Naive thymus-derived CD4-positive, alpha-beta T cell (primary cell): ENCODE measurements around the gene TMEM94. TPM values are rescaled to one million over a fixed set of nuclear protein-coding genes. Genes with fewer than 3 reads are reported as not detected.
A peak's percentile ranks its signal among the peaks of the same experiment; 100 is the strongest.
"Not testable (repeated sequence)": the region's sequence is repeated elsewhere in the genome, so short reads cannot be mapped to it uniquely, and the experiment has no call there.

Source experiments
- ATAC-seq: fragments of 150-1000 bp; cut with Tn5 transposase; 2 replicates; pipeline ENCODE4 v1.10.0; 2021; ENCODE audit warnings: mild to moderate bottlenecking, moderate library complexity
- CTCF ChIA-PET: fragments of 350-600 bp; sonication (Branson Sonifier 250); formaldehyde crosslinking; loops from one replicate; lab custom pipeline; 2021; ENCODE audit warnings: antibody characterized with exemption; lab: Charles Lee
- POLR2A ChIA-PET: fragments of 350-600 bp; sonication (Branson Sonifier 250); formaldehyde crosslinking; loops from one replicate; lab custom pipeline; 2021; ENCODE audit warnings: antibody characterized with exemption, inconsistent platforms; lab: Charles Lee
- DNase-seq, 9 donors: peaks; one replicate each; pipeline versions ENCODE4 v3.0.0 to v3.0.0-alpha.2; 2020 to 2022; ENCODE audit warnings: mixed read lengths in 1 of 9
- H3K27ac ChIP-seq: one replicate; pipeline ENCODE4 v1.7.0; 2013; ENCODE audit warnings: mild to moderate bottlenecking, low read depth, low read length, moderate library complexity
- H3K27me3 ChIP-seq, 2 donors: one replicate each; pipeline ENCODE4 v1.7.0; 2013; ENCODE audit warnings: low read length in 2 of 2, mild to moderate bottlenecking in 2 of 2, moderate library complexity in 2 of 2; ENCODE audit not compliant: control insufficient read depth in 2 of 2, insufficient read depth in 2 of 2
- H3K36me3 ChIP-seq, 3 experiments: 1 replicate in 2 of 3; 2 replicates in 1 of 3; pipeline ENCODE4 v1.7.0; 2013; ENCODE audit warnings: low read length in 3 of 3, mild to moderate bottlenecking in 3 of 3, moderate library complexity in 1 of 3; ENCODE audit not compliant: insufficient read depth in 3 of 3, control insufficient read depth in 2 of 3
- H3K4me1 ChIP-seq, 2 donors: one replicate each; pipeline ENCODE4 v1.7.0; 2013; ENCODE audit warnings: low read length in 2 of 2, mild to moderate bottlenecking in 2 of 2, moderate library complexity in 1 of 2; ENCODE audit not compliant: control insufficient read depth in 2 of 2, insufficient read depth in 2 of 2
- H3K4me3 ChIP-seq: 2 replicates; pipeline ENCODE4 v1.7.0; 2013; ENCODE audit warnings: mild to moderate bottlenecking, low read length
- H3K9me3 ChIP-seq, 3 experiments: 1 replicate in 2 of 3; 2 replicates in 1 of 3; pipeline ENCODE4 v1.7.0; 2013; ENCODE audit warnings: low read length in 3 of 3; ENCODE audit not compliant: control insufficient read depth in 2 of 3
- H3K27ac Mint-ChIP-seq, 9 donors: one replicate each; pipeline ENCODE4 v1.8.0; 2020 to 2022; ENCODE audit warnings: mixed read lengths in 9 of 9, mild to moderate bottlenecking in 8 of 9, moderate library complexity in 5 of 9, inconsistent platforms in 2 of 9
- H3K27me3 Mint-ChIP-seq, 5 donors: one replicate each; pipeline ENCODE4 v1.8.0; 2021 to 2022; ENCODE audit warnings: mixed read lengths in 5 of 5, mild to moderate bottlenecking in 1 of 5
- H3K36me3 Mint-ChIP-seq, 5 donors: one replicate each; pipeline ENCODE4 v1.8.0; 2020 to 2022; ENCODE audit warnings: mixed read lengths in 5 of 5, mild to moderate bottlenecking in 3 of 5, inconsistent platforms in 1 of 5
- H3K4me1 Mint-ChIP-seq, 7 donors: one replicate each; pipeline ENCODE4 v1.8.0; 2020 to 2022; ENCODE audit warnings: mixed read lengths in 7 of 7, mild to moderate bottlenecking in 3 of 7, inconsistent platforms in 1 of 7
- H3K4me3 Mint-ChIP-seq, 10 donors: one replicate each; pipeline ENCODE4 v1.8.0; 2020 to 2022; ENCODE audit warnings: mild to moderate bottlenecking in 10 of 10, mixed read lengths in 10 of 10, moderate library complexity in 6 of 10, inconsistent platforms in 2 of 10
- H3K9me3 Mint-ChIP-seq, 11 donors: one replicate each; pipeline ENCODE4 v1.8.0; 2020 to 2022; ENCODE audit warnings: mixed read lengths in 11 of 11, mild to moderate bottlenecking in 4 of 11, inconsistent platforms in 1 of 11, moderate library complexity in 1 of 11
- intact Hi-C, 2 donors: fragments of 100-400 bp; cut with micrococcal nuclease; formaldehyde crosslinking; loops; one replicate each; pipeline ENCODE4 v1.15.1; 2023
- polyA plus RNA-seq, 2 donors: library from polyadenylated mRNA; unstranded; fragments of 300-500 nt; fragmentation: Illumina TruSeq; gene quantifications; one replicate each; pipeline ENCODE4 v1.2.3, GENCODE V29; 2021
- total RNA-seq, 6 experiments: library from RNA in 5 of 6; stranded (reverse) in 5 of 6; gene quantifications; 1 replicate in 5 of 6; 2 replicates in 1 of 6; pipeline ENCODE4 v1.2.3 and lab custom pipeline; 2021 to 2026

TMEM94 gene
- total and polyA plus RNA-seq, 7 experiments from 2014 or later, result 11.7 to 97.2 (median 77.1) TPM

DNA sequence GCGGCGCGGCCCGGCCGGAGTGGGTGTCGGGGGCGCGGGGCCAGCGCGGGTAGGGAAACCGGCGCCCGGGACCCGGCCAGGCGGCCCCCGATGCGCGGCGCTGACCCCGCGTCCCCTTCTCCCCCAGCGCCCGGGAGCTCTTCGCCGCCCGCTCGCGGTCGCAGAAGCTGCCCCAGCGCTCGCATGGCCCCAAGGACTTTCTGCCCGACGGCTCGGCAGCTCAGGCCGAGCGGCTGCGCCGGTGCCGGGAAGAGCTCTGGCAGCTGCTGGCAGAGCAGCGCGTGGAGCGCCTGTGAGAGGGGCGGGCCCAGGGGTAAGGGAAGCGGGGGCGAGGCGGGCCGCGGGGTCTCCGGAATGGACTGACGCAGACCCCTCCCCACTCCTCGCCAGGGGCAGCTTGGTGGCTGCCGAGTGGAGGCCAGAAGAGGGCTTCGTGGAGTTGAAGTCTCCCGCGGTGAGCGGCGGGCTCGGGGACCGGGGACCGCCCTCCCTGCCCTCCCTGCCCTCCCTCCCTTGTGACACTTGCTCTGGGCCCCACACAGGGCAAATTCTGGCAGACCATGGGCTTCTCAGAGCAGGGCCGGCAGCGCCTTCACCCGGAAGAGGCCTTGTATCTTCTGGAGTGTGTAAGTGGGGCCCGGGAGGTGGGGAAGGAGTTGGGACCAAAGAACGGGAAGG, 60.3 kb downstream of the TMEM94 start:
- Histone ChIP-seq H3K4me3 (peak overlapping the region; percentile 74), H3K4me1 (peaks cover 23 to 25% of the 10 kb centered on the region in 2 donors), H3K27ac (peak overlapping the region; percentile 71), H3K27me3 (no peaks in the 10 kb centered on the region), H3K36me3 (peaks cover 8 to 26% (median 10%) of the 10 kb centered on the region in 3 experiments), H3K9me3 (no peaks in the 10 kb centered on the region)
- Mint-ChIP-seq H3K27me3 (peaks cover 0 to 14% (median 0%) of the 10 kb centered on the region in 5 donors), H3K4me3 (peak overlapping the region; percentile 77 to 87 (median 82)), H3K9me3 (peaks cover 0 to 2% (median 0%) of the 10 kb centered on the region in 11 donors), H3K4me1 (peaks cover 18 to 28% (median 24%) of the 10 kb centered on the region in 7 donors), H3K27ac (peak overlapping the region; percentile 32 to 96 (median 92)), H3K36me3 (peaks cover 0 to 20% (median 5%) of the 10 kb centered on the region in 5 donors)
- POLR2A ChIA-PET, result interaction anchor here (0.6 to 1.9 kb wide), 15 partner anchors 8 to 428 kb away, joined by 3 to 19 read pairs (median 4); partner anchors contain the start of genes GRB2, LLGL2 and TMEM94
- intact Hi-C loops, result loop anchor here (1.0 to 5.0 kb wide), 10 partner anchors 9 to 268 kb away; partner anchors contain the start of genes GRB2 (in 2 of the 2), LLGL2 (in 2 of the 2), MIF4GD (in 2 of the 2) and SLC25A19 (in 2 of the 2)
- CTCF ChIA-PET, result interaction anchor here (0.8 to 1.3 kb wide), 7 partner anchors 8 to 227 kb away, joined by 3 to 6 read pairs (median 4); partner anchors contain the start of genes LLGL2 and SLC25A19
- DNase-seq, result peak in 4 of 9 donors; percentile 29 to 65 (median 34)
- ATAC-seq, result peak; percentile 0

DNA sequence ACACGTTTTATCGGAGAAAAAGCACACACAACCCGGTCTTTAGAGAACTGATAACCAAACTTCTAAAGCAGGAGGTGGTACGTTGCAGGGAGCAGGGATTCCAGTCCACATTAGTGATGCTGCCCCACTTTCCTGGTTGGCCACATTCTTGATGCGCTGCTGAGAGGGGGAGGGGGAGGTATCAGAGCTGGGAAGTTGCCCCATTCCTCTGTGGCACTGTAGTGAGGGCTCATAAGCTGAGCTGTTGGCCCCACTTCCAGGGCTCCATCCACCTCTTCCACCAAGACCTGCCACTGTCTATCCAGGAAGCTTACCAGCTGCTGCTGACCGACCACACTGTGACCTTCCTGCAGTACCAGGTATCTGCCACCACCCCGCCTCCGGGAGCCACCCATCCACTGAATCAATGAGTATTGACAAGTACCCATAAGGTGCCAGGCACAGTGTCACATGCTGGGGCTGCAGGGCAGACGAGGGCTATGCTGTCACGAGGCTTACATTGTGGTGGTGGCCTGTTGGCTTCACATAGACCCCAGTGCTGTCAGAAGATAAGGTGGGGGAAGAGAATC, 60.9 kb downstream of the TMEM94 start:
- ChIA-PET CTCF (interaction anchor here (1.2 to 1.3 kb wide), 2 partner anchors 30 to 228 kb away, joined by 4 to 6 read pairs; partner anchors contain the start of gene SLC25A19), POLR2A (interaction anchor here (0.6 to 1.9 kb wide), 9 partner anchors 10 to 387 kb away, joined by 3 to 15 read pairs (median 5); partner anchors contain the start of genes GRB2 and TMEM94)
- peaks cover 0 to 20% (median 5%) of the 10 kb centered on the region in 5 donors for H3K36me3 Mint-ChIP-seq
- peak overlapping the region; percentile 74 for H3K4me3 ChIP-seq
- H3K36me3 ChIP-seq, result peaks cover 8 to 32% (median 10%) of the 10 kb centered on the region in 3 experiments
- H3K27me3 ChIP-seq, result no peaks in the 10 kb centered on the region
- H3K9me3 ChIP-seq, result no peaks in the 10 kb centered on the region
- peaks cover 0 to 14% (median 0%) of the 10 kb centered on the region in 5 donors for H3K27me3 Mint-ChIP-seq
- intact Hi-C loops, result loop anchor here (2.0 to 5.0 kb wide), 3 partner anchors 150 to 267 kb away; partner anchors contain the start of genes MIF4GD (in 1 of the 2), RECQL5 (in 1 of the 2), SAP30BP (in 1 of the 2) and UNK (in 1 of the 2)
- ATAC-seq, result no peak
- DNase-seq, result peak in 1 of 9 donors; percentile 33
- peaks cover 23 to 25% of the 10 kb centered on the region in 2 donors for H3K4me1 ChIP-seq
- H3K9me3 Mint-ChIP-seq, result peaks cover 0 to 2% (median 0%) of the 10 kb centered on the region in 11 donors
- H3K4me1 Mint-ChIP-seq, result peaks cover 18 to 28% (median 24%) of the 10 kb centered on the region in 7 donors
- peak overlapping the region; percentile 71 for H3K27ac ChIP-seq
- peak overlapping the region; percentile 77 to 87 (median 82) for H3K4me3 Mint-ChIP-seq
- peak overlapping the region; percentile 80 to 96 (median 92) for H3K27ac Mint-ChIP-seq

DNA sequence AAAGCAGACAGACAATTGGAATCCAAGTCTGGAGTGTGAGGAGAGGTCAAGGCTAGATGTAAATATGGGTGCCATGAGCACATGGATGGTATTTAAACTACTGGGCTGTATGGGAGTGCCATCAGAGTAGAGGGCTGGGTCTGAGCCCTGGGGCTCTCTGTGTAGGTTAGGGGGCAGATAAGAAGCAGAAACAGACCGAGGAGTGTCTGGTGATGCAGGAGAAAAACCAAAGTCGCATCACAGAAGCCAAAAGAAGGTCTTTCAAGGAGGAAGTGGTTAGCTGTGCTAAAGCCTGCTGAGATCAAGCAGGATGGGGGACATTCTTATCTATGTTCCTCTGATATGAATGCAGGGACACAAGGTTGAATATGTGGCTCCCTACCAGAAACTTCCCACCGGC, 61.8 kb downstream of the TMEM94 start:
- Histone ChIP-seq H3K27ac (peak overlapping the region; percentile 71), H3K36me3 (peaks cover 8 to 37% (median 10%) of the 10 kb centered on the region in 3 experiments), H3K4me3 (peak overlapping the region; percentile 74), H3K27me3 (no peaks in the 10 kb centered on the region), H3K9me3 (no peaks in the 10 kb centered on the region), H3K4me1 (peaks cover 23 to 25% of the 10 kb centered on the region in 2 donors)
- Mint-ChIP-seq H3K9me3 (peaks cover 0 to 2% (median 0%) of the 10 kb centered on the region in 11 donors), H3K4me3 (peak overlapping the region; percentile 77 to 87 (median 82)), H3K36me3 (peaks cover 0 to 22% (median 7%) of the 10 kb centered on the region in 5 donors), H3K4me1 (peaks cover 18 to 28% (median 24%) of the 10 kb centered on the region in 7 donors), H3K27ac (peak overlapping the region; percentile 80 to 96 (median 92)), H3K27me3 (peaks cover 0 to 10% (median 0%) of the 10 kb centered on the region in 5 donors)
- DNase-seq (peak in 7 of 9 donors; percentile 53 to 82 (median 79)), ATAC-seq (peak; percentile 54)
- ChIA-PET POLR2A (interaction anchor here (0.6 to 1.6 kb wide), 6 partner anchors 9 to 229 kb away, joined by 3 to 7 read pairs (median 4); partner anchors contain the start of genes GRB2 and SLC25A19), CTCF (interaction anchor here (0.9 kb wide), 1 partner anchor 13 kb away, joined by 4 read pairs; no protein-coding TSS in a partner anchor)
- intact Hi-C loops, result loop anchor here (1.0 to 5.0 kb wide), 3 partner anchors 17 to 246 kb away; partner anchors contain the start of genes MIF4GD (in 1 of the 2), RECQL5 (in 1 of the 2) and SAP30BP (in 1 of the 2)

DNA sequence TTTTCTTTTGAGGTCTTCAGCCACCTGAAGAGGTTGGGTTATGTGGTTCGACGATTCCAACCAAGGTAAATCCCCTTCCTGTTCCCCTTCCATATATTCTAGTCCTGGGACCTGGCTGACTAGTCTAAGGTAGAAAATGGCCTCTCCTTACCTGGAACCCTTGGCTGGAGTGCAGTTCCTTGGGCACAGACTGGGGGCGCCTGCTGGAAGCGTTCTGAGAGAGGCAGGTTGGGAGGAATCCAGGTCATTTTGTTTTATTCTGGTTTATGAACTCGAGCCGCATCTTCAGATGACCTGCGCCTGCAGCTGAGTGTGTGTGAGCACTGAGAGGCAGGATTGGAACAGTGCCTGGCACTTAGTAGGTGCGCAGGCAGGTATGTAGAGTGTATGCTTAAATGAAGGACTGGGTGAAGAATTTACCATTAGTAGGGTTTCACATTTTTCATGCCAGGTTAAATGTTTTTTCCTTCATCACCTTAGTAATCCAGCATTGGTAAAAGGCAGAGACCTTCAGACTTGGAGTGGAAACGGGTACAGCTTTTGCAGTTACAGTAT, 62.6 kb downstream of the TMEM94 start:
- no peak for ATAC-seq
- Mint-ChIP-seq H3K36me3 (peaks cover 0 to 23% (median 8%) of the 10 kb centered on the region in 5 donors), H3K9me3 (peaks cover 0 to 2% (median 0%) of the 10 kb centered on the region in 11 donors)

DNA sequence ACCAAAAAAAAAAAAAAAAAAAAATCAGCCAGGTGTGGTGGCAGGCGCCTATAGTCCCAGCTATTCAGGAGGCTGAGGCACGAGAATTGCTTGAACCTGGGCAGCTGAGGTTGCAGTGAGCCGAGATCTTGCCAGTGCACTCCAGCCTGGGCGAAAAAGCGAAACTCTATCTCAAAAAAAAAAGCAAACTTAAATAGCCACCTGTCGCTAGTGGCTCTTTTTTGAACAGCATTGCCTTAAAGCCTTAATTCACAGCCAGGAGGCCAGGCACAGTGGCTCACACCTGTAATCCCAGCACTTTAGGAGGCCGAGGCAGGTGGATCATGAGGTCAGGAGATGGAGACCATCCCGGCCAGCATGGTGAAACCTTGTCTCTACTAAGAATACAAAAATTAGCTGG, 64.0 kb downstream of the TMEM94 start:
- CTCF ChIA-PET, H3K27me3 ChIP-seq, H3K27ac Mint-ChIP-seq, H3K4me3 ChIP-seq, H3K9me3 ChIP-seq, H3K9me3 Mint-ChIP-seq, H3K27me3 Mint-ChIP-seq, intact Hi-C loops, H3K27ac ChIP-seq, H3K4me3 Mint-ChIP-seq, DNase-seq, ATAC-seq: not testable (repeated sequence)
- Mint-ChIP-seq H3K4me1 (peaks cover 20 to 35% (median 24%) of the 10 kb centered on the region in 7 donors), H3K36me3 (peaks cover 0 to 23% (median 8%) of the 10 kb centered on the region in 5 donors)
- POLR2A ChIA-PET, result interaction anchor here (0.7 kb wide), 2 partner anchors 12 to 52 kb away, joined by 3 read pairs; no protein-coding TSS in a partner anchor
- Histone ChIP-seq H3K4me1 (peaks cover 23 to 25% of the 10 kb centered on the region in 2 donors), H3K36me3 (peaks cover 8 to 44% (median 10%) of the 10 kb centered on the region in 3 experiments)

More for the DNA sequence above, 62.6 kb downstream of the TMEM94 start:
- intact Hi-C loops, result loop anchor here (1.0 to 5.0 kb wide), 3 partner anchors 16 to 247 kb away; partner anchors contain the start of genes MIF4GD (in 1 of the 2), RECQL5 (in 1 of the 2) and SAP30BP (in 1 of the 2)
- peak overlapping the region; percentile 74 for H3K4me3 ChIP-seq
- Mint-ChIP-seq H3K4me1 (peaks cover 18 to 29% (median 24%) of the 10 kb centered on the region in 7 donors), H3K27ac (peak overlapping the region; percentile 32 to 96 (median 92)), H3K27me3 (peaks cover 0 to 2% (median 0%) of the 10 kb centered on the region in 5 donors), H3K4me3 (peak overlapping the region in 4 of 10 donors; percentile 77 to 82 (median 80))
- ChIA-PET POLR2A (interaction anchor here (1.0 to 1.4 kb wide), 4 partner anchors 16 to 230 kb away, joined by 3 to 5 read pairs (median 3); partner anchors contain the start of gene SLC25A19), CTCF (no interaction called here)
- H3K4me1 ChIP-seq, result peaks cover 23 to 25% of the 10 kb centered on the region in 2 donors
- H3K9me3 ChIP-seq, result no peaks in the 10 kb centered on the region
- peaks cover 8 to 44% (median 10%) of the 10 kb centered on the region in 3 experiments for H3K36me3 ChIP-seq
- DNase-seq, result no peak
- H3K27ac ChIP-seq, result peak overlapping the region; percentile 71
- no peaks in the 10 kb centered on the region for H3K27me3 ChIP-seq
